CD4-positive, alpha-beta T cell treated with Interleukin-17A for 1 hour (primary cell): ENCODE results near the gene AP1B1.
"Not testable (repeated sequence)": the region's sequence is repeated elsewhere in the genome, so short reads cannot be mapped to it uniquely, and the experiment has no call there.

Source experiments
- DNase-seq: peaks from one replicate; pipeline ENCODE4 v3.0.0-alpha.2; 2020

The AP1B1 gene

GRCh38 chr22:29385748-29386147 is 2.6 kb downstream of the AP1B1 start:
- DNase-seq, result peak; percentile 16

- DNase-seq, result no peak
These were observed 3.1 kb downstream of the AP1B1 start for GRCh38 chr22:29385151-29385704.

- no peak for DNase-seq
These were observed 4.6 kb downstream of the AP1B1 start for GRCh38 chr22:29383740-29384139.

GRCh38 chr22:29382580-29383302 is 5.6 kb downstream of the AP1B1 start:
- DNase-seq, result no peak

- DNase-seq, result no peak
These were observed 7.5 kb downstream of the AP1B1 start for GRCh38 chr22:29380856-29381255.

GRCh38 chr22:29380032-29380781 is 8.2 kb downstream of the AP1B1 start:
- no peak for DNase-seq

- DNase-seq, result no peak
These were observed 9.1 kb downstream of the AP1B1 start for GRCh38 chr22:29379258-29379657.

- no peak for DNase-seq
These were observed 10.4 kb downstream of the AP1B1 start for GRCh38 chr22:29377979-29378378.

GRCh38 chr22:29376705-29377104 is 11.7 kb downstream of the AP1B1 start:
- not testable (repeated sequence) for DNase-seq

GRCh38 chr22:29375398-29376076 is 12.8 kb downstream of the AP1B1 start:
- DNase-seq, result no peak

GRCh38 chr22:29374806-29375205 is 13.6 kb downstream of the AP1B1 start:
- not testable (repeated sequence) for DNase-seq

GRCh38 chr22:29374401-29374800 is 14.0 kb downstream of the AP1B1 start:
- DNase-seq, result no peak

- DNase-seq, result no peak
These were observed 17.8 kb downstream of the AP1B1 start for GRCh38 chr22:29370537-29370936.

- DNase-seq, result no peak
These were observed 18.9 kb downstream of the AP1B1 start for GRCh38 chr22:29369460-29369859.

GRCh38 chr22:29359469-29359868 is 28.9 kb downstream of the AP1B1 start:
- DNase-seq, result no peak

GRCh38 chr22:29357193-29357890 is 31.0 kb downstream of the AP1B1 start:
- DNase-seq, result not testable (repeated sequence)

- no peak for DNase-seq
These were observed 34.5 kb downstream of the AP1B1 start for GRCh38 chr22:29353860-29354259.

GRCh38 chr22:29353286-29353685 is 35.1 kb downstream of the AP1B1 start:
- DNase-seq, result no peak

- DNase-seq, result no peak
These were observed 35.6 kb downstream of the AP1B1 start for GRCh38 chr22:29352778-29353177.

GRCh38 chr22:29351891-29352290 is 36.5 kb downstream of the AP1B1 start:
- DNase-seq, result no peak

GRCh38 chr22:29351042-29351441 is 37.3 kb downstream of the AP1B1 start:
- DNase-seq, result no peak

GRCh38 chr22:29348956-29349355 is 39.4 kb downstream of the AP1B1 start:
- DNase-seq, result no peak

GRCh38 chr22:29348041-29348440 is 40.3 kb downstream of the AP1B1 start:
- no peak for DNase-seq
